Glutamatergic neuron (in vitro differentiated cells): ENCODE data around the gene SMIM5. TPM values are rescaled to one million over a fixed set of nuclear protein-coding genes. Genes with fewer than 3 reads are reported as not detected.

Source experiments
- DNase-seq: peaks from one replicate; pipeline ENCODE4 v3.0.0; 2022
- H3K27ac Mint-ChIP-seq: one replicate; pipeline ENCODE4 v1.8.0; 2020; ENCODE audit warnings: mild to moderate bottlenecking, mixed read lengths, inconsistent platforms; ENCODE audit not compliant: unreplicated experiment
- H3K27me3 Mint-ChIP-seq: one replicate; pipeline ENCODE4 v1.8.0; 2020; ENCODE audit warnings: mild to moderate bottlenecking, moderate library complexity, mixed read lengths, inconsistent platforms; ENCODE audit not compliant: unreplicated experiment
- H3K36me3 Mint-ChIP-seq: one replicate; pipeline ENCODE4 v1.8.0; 2020; ENCODE audit warnings: mild to moderate bottlenecking, mixed read lengths, inconsistent platforms; ENCODE audit not compliant: unreplicated experiment
- H3K4me1 Mint-ChIP-seq: one replicate; pipeline ENCODE4 v1.8.0; 2020; ENCODE audit warnings: mild to moderate bottlenecking, low read depth, mixed read lengths, inconsistent platforms; ENCODE audit not compliant: unreplicated experiment
- H3K4me3 Mint-ChIP-seq: one replicate; pipeline ENCODE4 v1.8.0; 2020; ENCODE audit warnings: mild to moderate bottlenecking, mixed read lengths, inconsistent platforms; ENCODE audit not compliant: unreplicated experiment
- H3K9me3 Mint-ChIP-seq: one replicate; pipeline ENCODE4 v1.8.0; 2020; ENCODE audit warnings: mild to moderate bottlenecking, moderate library complexity, mixed read lengths, inconsistent platforms; ENCODE audit not compliant: unreplicated experiment
- CTCF ChIP-seq: fragments of 200-600 bp; sonication (generic); IDR thresholded peaks from one replicate; pipeline ENCODE4 v1.5.0; 2021; ENCODE audit not compliant: partially characterized antibody, unreplicated experiment
- total RNA-seq: library from RNA; stranded (reverse); fragmentation: NEBNext Ultra II Directional; extraction: Animal tissue kit (Norgen Biotek cat#: 25700); gene quantifications from one replicate; pipeline ENCODE4 v1.2.1, GENCODE V29; 2021; ENCODE audit not compliant: unreplicated experiment

The SMIM5 gene
- total RNA-seq, 1 donor from 2014 or later, result 0.20 TPM

GRCh38 chr17:75639771-75640555 is 6.7 kb downstream of the SMIM5 start:
- peaks cover 4% of the 10 kb centered on the region for H3K27me3 Mint-ChIP-seq
- H3K9me3 Mint-ChIP-seq, result peaks cover 2% of the 10 kb centered on the region
- DNase-seq, result peak; percentile 8
- H3K4me1 Mint-ChIP-seq, result peaks cover 9% of the 10 kb centered on the region
- no peak overlapping the region for H3K27ac Mint-ChIP-seq
- no peak for TF ChIP-seq CTCF
- H3K4me3 Mint-ChIP-seq, result no peak overlapping the region
- no peaks in the 10 kb centered on the region for H3K36me3 Mint-ChIP-seq

- Mint-ChIP-seq H3K36me3 (no peaks in the 10 kb centered on the region), H3K27ac (no peak overlapping the region), H3K9me3 (peaks cover 3% of the 10 kb centered on the region), H3K4me1 (peaks cover 8% of the 10 kb centered on the region), H3K4me3 (no peak overlapping the region), H3K27me3 (peaks cover 4% of the 10 kb centered on the region)
- no peak for TF ChIP-seq CTCF
- DNase-seq, result peak; percentile 16
These were observed 7.4 kb downstream of the SMIM5 start for GRCh38 chr17:75640556-75641119.

GRCh38 chr17:75641343-75641742 is 8.1 kb downstream of the SMIM5 start:
- no peak for TF ChIP-seq CTCF
- H3K36me3 Mint-ChIP-seq, result no peaks in the 10 kb centered on the region
- peaks cover 4% of the 10 kb centered on the region for H3K27me3 Mint-ChIP-seq

GRCh38 chr17:75642182-75642783 is 9.0 kb downstream of the SMIM5 start:
- no peaks in the 10 kb centered on the region for H3K36me3 Mint-ChIP-seq
- H3K4me3 Mint-ChIP-seq, result no peak overlapping the region
- DNase-seq, result no peak
- no peaks in the 10 kb centered on the region for H3K4me1 Mint-ChIP-seq
- peaks cover 4% of the 10 kb centered on the region for H3K27me3 Mint-ChIP-seq
- no peak overlapping the region for H3K27ac Mint-ChIP-seq
- H3K9me3 Mint-ChIP-seq, result peaks cover 4% of the 10 kb centered on the region
- no peak for TF ChIP-seq CTCF

More at GRCh38 chr17:75641343-75641742, 8.1 kb downstream of the SMIM5 start:
- peak; percentile 8 for DNase-seq
- Mint-ChIP-seq H3K4me1 (peaks cover 4% of the 10 kb centered on the region), H3K4me3 (no peak overlapping the region), H3K27ac (no peak overlapping the region), H3K9me3 (peaks cover 4% of the 10 kb centered on the region)
